Kidney (tissue), 14 donors: ENCODE measurements around the gene ALDH9A1. TPM values are rescaled to one million over a fixed set of nuclear protein-coding genes. Genes with fewer than 3 reads are reported as not detected.

Source experiments
- DNase-seq, 5 donors: peaks; one replicate each; pipeline ENCODE4 v3.0.0-alpha.2; 2013 to 2020
- FAIRE-seq: peaks from 2 replicates; lab custom pipeline; 2012; peaks lifted over from hg19 to GRCh38; lab: Jason Lieb, UNC
- H3K27ac ChIP-seq, 2 donors: one replicate each; pipeline ENCODE4 v1.7.0; 2013; ENCODE audit warnings: low read depth in 2 of 2, low read length in 2 of 2, inconsistent platforms in 1 of 2
- H3K27me3 ChIP-seq: one replicate; pipeline ENCODE4 v1.7.1; 2013; ENCODE audit warnings: low read length, inconsistent platforms; ENCODE audit not compliant: control insufficient read depth, insufficient read depth
- H3K36me3 ChIP-seq, 3 donors: one replicate each; pipeline versions ENCODE4 v1.7.0 to v1.7.1; 2013; ENCODE audit warnings: low read length in 3 of 3, control low read depth in 1 of 3, inconsistent platforms in 1 of 3; ENCODE audit not compliant: insufficient read depth in 3 of 3, control insufficient read depth in 2 of 3
- H3K4me1 ChIP-seq, 3 donors: one replicate each; pipeline versions ENCODE4 v1.7.0 to v1.7.1; 2013; ENCODE audit warnings: low read length in 3 of 3, inconsistent platforms in 1 of 3, low read depth in 1 of 3; ENCODE audit not compliant: control insufficient read depth in 2 of 3, insufficient read depth in 2 of 3
- H3K4me3 ChIP-seq, 3 donors: one replicate each; pipeline versions ENCODE4 v1.7.0 to v1.8.1; 2013; ENCODE audit warnings: low read length in 3 of 3, control low read depth in 1 of 3, inconsistent platforms in 1 of 3
- H3K9ac ChIP-seq, 3 donors: one replicate each; pipeline versions ENCODE4 v1.7.0 to v1.7.1; 2013; ENCODE audit warnings: low read length in 3 of 3, control low read depth in 1 of 3, inconsistent platforms in 1 of 3
- H3K9me3 ChIP-seq, 3 donors: one replicate each; pipeline versions ENCODE4 v1.7.0 to v1.7.1; 2013; ENCODE audit warnings: low read length in 3 of 3, control low read depth in 1 of 3, inconsistent platforms in 1 of 3; ENCODE audit not compliant: control insufficient read depth in 2 of 3, insufficient read depth in 1 of 3
- CTCF ChIP-seq: IDR thresholded peaks from 3 replicates; pipeline ENCODE4 v1.5.1; 2012; ENCODE audit warnings: mild to moderate bottlenecking, moderate library complexity, borderline replicate concordance; ENCODE audit not compliant: insufficient read depth; ENCODE audit errors: extremely low read depth
- intact Hi-C: fragments of 100-400 bp; cut with DNase I; formaldehyde crosslinking; loops from one replicate; pipeline ENCODE4 v1.11.1; 2022
- polyA plus RNA-seq: library from polyadenylated mRNA; stranded (reverse); fragments of 350-450 nt; fragmentation: Illumina TruSeq; extraction: RNeasy Lipid Tissue Mini Kit (QIAGEN cat#74804); gene quantifications from one replicate; pipeline ENCODE4 v1.2.3, GENCODE V29; 2014; ENCODE audit warnings: low read depth, low replicate concordance; ENCODE audit not compliant: insufficient read depth
- total RNA-seq: library from RNA; stranded (reverse); fragmentation: NEBNext Ultra II Directional; extraction: Animal tissue kit (Norgen Biotek cat#: 25700); gene quantifications from one replicate; pipeline ENCODE4 v1.2.1, GENCODE V29; 2021
- donor health status: control.
- donor health status: control.
- donor health status: control.
- donor health status: control.
- donor health status: control.
- donor health status: DM: yes; HTN: yes; CAD: no.
- donor health status: Normal renal cell carcinoma (clear cell type).

The ALDH9A1 gene
- total and polyA plus RNA-seq, 2 donors from 2014 or later, result 70.7 to 77.2 TPM

GRCh38 chr1:165623624-165624023, 74.7 kb downstream of the ALDH9A1 start:
- Histone ChIP-seq H3K9ac (no peak overlapping the region), H3K4me3 (no peak overlapping the region), H3K27me3 (no peaks in the 10 kb centered on the region), H3K36me3 (no peaks in the 10 kb centered on the region), H3K4me1 (no peaks in the 10 kb centered on the region), H3K9me3 (no peaks in the 10 kb centered on the region), H3K27ac (no peak overlapping the region)
- DNase-seq (no peak), FAIRE-seq (no peak)
- no peak for TF ChIP-seq CTCF
- intact Hi-C loops, result no loop called here

GRCh38 chr1:165619647-165620151, 78.7 kb downstream of the ALDH9A1 start:
- no peak overlapping the region for H3K9ac ChIP-seq
- no peaks in the 10 kb centered on the region for H3K27me3 ChIP-seq
- FAIRE-seq (no peak), DNase-seq (no peak)
- H3K4me3 ChIP-seq, result no peak overlapping the region
- H3K36me3 ChIP-seq, result no peaks in the 10 kb centered on the region
- intact Hi-C loops, result no loop called here
- H3K4me1 ChIP-seq, result no peaks in the 10 kb centered on the region
- H3K9me3 ChIP-seq, result no peaks in the 10 kb centered on the region
- H3K27ac ChIP-seq, result no peak overlapping the region
- TF ChIP-seq CTCF, result no peak

GRCh38 chr1:165616987-165617546, 81.3 kb downstream of the ALDH9A1 start:
- FAIRE-seq, result no peak
- Histone ChIP-seq H3K4me3 (no peak overlapping the region), H3K9me3 (no peaks in the 10 kb centered on the region), H3K4me1 (no peaks in the 10 kb centered on the region), H3K27me3 (no peaks in the 10 kb centered on the region), H3K36me3 (no peaks in the 10 kb centered on the region), H3K27ac (no peak overlapping the region), H3K9ac (no peak overlapping the region)
- no peak for DNase-seq
- no peak for TF ChIP-seq CTCF
- intact Hi-C loops, result no loop called here

- Histone ChIP-seq H3K27me3 (no peaks in the 10 kb centered on the region), H3K4me1 (no peaks in the 10 kb centered on the region), H3K27ac (no peak overlapping the region), H3K9me3 (no peaks in the 10 kb centered on the region), H3K36me3 (no peaks in the 10 kb centered on the region), H3K9ac (no peak overlapping the region), H3K4me3 (no peak overlapping the region)
- FAIRE-seq (no peak), DNase-seq (no peak)
- intact Hi-C loops, result no loop called here
- TF ChIP-seq CTCF, result no peak
Observed at GRCh38 chr1:165616054-165616612, 82.2 kb downstream of the ALDH9A1 start.
